Testis (tissue), 2 donors: Measurements from ENCODE around the gene SYNPR.

Source experiments
- CTCF ChIP-seq, 3 experiments: fragments of 450-650 bp in 2 of 3; fragments of 200-600 bp in 1 of 3; sonication (generic) in 1 of 3; IDR thresholded peaks; one replicate each; pipeline ENCODE4 v1.5.1; 2016 to 2019; ENCODE audit warnings: antibody characterized with exemption in 3 of 3, mild to moderate bottlenecking in 2 of 3, moderate library complexity in 1 of 3
- POLR2A ChIP-seq: fragments of 450-650 bp; IDR thresholded peaks from one replicate; pipeline ENCODE4 v1.6.1; 2017; ENCODE audit warnings: antibody characterized with exemption, mild to moderate bottlenecking, moderate library complexity

- TF ChIP-seq CTCF (IDR thresholded peaks at IDR 0.05) (no peak), POLR2A (no peak)
Observed at GRCh38 chr3:63352008-63352279, 73.8 kb downstream of the SYNPR start.
